GM19328 (cell line): Measurements from ENCODE around the gene INHBA.

ENCODE experiments used
- ATAC-seq: cut with Tn5 transposase; IDR thresholded peaks from one replicate; pipeline ENCODE4 v1.9.1; 2021; ENCODE audit warnings: mild to moderate bottlenecking, moderate library complexity; ENCODE audit not compliant: unreplicated experiment

INHBA gene

GRCh38 chr7:41711283-41712064 is 8.6 kb upstream of the INHBA start:
- no peak for ATAC-seq

DNA sequence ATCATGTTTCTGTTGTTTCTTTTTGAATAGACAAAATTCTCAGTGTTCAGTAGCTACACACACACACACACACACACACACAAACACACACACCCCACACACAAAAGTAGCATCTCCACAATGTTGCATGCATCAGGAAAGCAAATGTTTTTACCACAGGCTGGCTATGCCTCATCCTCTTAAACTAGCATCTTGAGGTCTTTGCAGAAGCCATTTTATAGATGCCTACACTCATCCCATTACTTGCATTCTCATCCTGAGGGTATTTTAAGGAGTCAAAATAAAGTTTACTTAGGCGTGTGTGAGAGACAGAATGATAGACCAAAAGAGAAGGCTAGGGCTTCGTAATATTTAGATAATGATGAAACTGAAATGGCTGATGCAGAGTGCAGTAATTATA is 7.9 kb upstream of the INHBA start:
- no peak for ATAC-seq

DNA sequence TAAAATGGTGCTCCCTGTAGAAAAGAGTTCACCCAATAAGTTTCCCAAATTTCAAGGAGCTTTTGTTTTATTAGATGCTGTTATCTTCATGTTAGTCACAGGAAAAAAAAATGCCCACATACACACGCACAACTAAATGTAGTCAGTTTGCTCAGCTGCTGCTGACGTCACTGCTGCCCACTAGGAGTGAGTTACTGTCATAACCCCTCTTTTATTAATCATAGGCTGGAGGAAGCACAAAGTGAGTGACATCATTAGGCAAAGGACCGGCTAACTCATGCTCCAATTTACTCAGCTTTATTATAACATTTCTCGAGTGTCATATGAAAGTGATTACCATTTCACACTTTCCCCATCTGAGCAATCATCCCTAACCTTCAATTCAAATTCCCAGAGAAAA is 6.7 kb upstream of the INHBA start:
- ATAC-seq: no peak

DNA sequence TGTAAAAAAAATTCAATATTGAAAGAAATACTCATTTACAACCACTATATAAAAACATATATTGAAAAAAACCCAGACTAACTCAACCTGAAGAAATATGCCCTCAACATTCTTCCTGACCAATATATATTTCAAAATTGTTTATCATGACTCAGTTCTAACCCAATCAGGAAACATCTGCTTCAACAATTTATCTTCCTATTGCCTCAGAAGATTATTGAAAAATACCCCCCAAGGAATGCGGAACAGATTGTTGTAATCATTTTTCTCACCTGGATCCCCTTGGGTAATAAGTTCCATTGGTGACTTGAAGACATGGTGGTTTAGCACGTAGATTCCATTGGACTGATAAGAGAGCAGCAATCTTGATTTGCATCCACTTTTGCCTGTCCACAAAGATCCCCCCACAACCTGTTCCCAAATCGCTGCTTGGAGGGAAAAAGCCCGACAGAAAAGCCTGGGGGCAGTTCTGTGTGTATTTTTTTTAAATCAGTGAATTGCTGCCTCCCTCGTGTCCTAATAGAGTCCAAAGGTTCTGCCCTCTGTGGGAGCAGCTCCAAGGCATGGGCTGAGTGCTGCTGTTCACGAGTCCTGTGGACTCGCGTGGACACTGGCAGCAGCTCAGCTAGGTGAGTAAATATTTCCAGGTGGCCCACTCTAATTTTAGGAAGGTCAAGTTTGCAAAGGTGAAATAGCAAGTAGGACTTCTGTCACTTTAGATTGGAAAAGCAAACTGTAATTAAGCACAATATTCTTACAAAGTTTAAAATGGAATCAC is 5.9 kb upstream of the INHBA start:
- no peak for ATAC-seq

- ATAC-seq: no peak
These were observed 3.5 kb upstream of the INHBA start for GRCh38 chr7:41706228-41706930.

GRCh38 chr7:41705109-41705901 is 2.4 kb upstream of the INHBA start:
- peak; percentile 99 for ATAC-seq

- no peak for ATAC-seq
These were observed 1.6 kb downstream of the INHBA start for GRCh38 chr7:41701068-41701941.

- no peak for ATAC-seq
These were observed 2.8 kb downstream of the INHBA start for GRCh38 chr7:41700044-41700471.

- ATAC-seq: no peak
These were observed 3.4 kb downstream of the INHBA start for GRCh38 chr7:41699516-41699915.

GRCh38 chr7:41698726-41699125 is 4.2 kb downstream of the INHBA start:
- no peak for ATAC-seq

DNA sequence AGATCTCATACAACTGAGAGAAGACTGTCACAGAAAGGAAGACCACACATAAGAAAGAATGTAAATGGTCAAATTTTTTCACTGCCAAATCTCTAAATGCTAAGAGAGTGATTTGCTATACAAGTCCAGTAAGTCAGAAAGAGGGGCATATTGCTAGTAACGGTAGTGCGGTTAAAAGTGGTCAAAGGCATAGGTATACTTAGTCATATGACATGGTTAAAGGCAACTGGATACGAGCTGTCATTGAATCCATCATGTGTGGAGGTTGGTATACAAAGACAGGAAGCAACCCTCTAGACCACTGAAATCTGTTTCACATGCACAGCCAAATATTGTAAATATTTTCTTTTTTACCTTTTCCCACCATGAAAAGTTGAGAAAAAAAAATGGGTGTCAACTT is 4.8 kb downstream of the INHBA start:
- ATAC-seq: no peak

- ATAC-seq: no peak
These were observed 6.5 kb downstream of the INHBA start for GRCh38 chr7:41696323-41696916.

DNA sequence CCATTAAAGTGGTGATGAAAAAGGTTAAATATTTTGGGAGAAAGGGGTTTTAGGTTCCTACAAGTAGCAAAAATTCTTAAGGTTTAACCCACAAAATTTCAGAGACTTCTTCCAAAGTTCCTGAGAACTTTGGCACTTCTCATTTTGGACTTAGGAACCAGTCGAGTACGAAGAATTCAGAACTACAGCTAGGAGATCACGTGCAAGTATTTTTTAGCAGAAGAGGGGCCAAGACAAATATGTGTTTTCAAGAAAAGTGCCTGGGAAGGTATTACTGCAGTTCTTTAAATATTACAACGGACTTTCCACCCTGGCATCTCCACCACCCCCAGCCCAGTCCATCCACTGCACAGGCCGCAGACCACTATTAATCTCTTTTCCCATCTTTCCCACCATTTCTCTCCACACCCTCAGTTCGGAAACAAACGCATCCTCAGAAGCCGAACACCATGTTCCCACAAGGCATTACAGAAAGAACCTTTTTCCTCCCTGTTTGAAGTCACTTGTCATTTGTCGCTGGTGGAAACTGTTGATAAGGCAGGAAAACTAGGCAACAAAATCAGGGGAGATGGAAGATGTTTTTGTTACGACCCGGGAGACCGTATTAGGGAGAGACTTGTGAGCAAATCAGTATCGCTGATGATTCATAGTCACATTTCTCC is 7.1 kb downstream of the INHBA start:
- ATAC-seq: no peak

GRCh38 chr7:41694495-41694894 is 8.4 kb downstream of the INHBA start:
- ATAC-seq: no peak

GRCh38 chr7:41693150-41693997 is 9.5 kb downstream of the INHBA start:
- ATAC-seq: no peak

GRCh38 chr7:41692251-41692650 is 10.6 kb downstream of the INHBA start:
- no peak for ATAC-seq

- no peak for ATAC-seq
These were observed 11.4 kb downstream of the INHBA start for GRCh38 chr7:41691286-41692190.
